ENCODE results near the gene ENPP5.
"Not testable (repeated sequence)": the region's sequence is repeated elsewhere in the genome, so short reads cannot be mapped to it uniquely, and the experiment has no call there.

ENPP5 gene

DNA sequence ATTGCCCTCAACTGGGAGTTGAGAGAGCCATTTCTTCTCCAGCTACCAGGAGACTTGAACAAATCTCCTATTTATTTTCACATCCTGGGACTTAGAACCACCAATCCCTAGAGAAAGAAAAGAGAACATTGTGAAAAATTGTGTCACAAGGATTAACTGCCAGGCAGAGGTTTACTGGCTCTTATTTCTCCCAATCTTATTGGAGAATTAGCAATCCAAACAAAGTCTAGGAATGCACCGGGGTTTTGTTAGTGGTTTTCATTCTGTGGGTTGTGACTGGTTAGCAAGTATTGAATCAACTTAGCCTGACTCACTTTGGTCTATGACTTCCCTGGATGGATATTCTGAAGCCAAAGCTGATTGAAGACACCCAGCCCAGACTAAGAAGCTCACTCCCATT is 21.2 kb upstream of the ENPP5 start:
- H3K27ac Mint-ChIP-seq: no peak overlapping the region
- ATAC-seq (no peak), DNase-seq (no peak)
- peaks cover 15% of the 10 kb centered on the region for H3K27me3 Mint-ChIP-seq
- no peak overlapping the region for H3K4me3 Mint-ChIP-seq
- H3K9me3 Mint-ChIP-seq: no peaks in the 10 kb centered on the region
- H3K4me1 Mint-ChIP-seq: no peaks in the 10 kb centered on the region

DNA sequence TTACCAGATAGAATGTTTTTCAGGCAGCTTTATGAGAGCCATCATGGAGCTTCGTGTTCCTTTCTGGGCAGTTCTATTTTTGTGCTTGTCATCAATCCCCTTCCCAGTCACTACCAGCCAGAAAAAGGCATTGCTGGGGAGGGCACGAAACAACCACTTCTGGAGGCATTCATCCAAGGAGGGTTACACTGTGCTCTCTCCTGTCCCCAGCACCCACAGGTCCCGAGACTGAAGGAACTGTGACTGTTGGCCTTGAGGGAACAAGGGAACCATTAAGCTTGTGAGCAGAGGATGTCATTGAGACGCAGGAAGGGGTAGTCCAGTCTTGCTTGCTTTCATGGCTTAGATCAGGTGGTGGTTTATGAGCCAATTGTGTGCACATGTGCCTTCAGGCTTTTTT is 20.1 kb upstream of the ENPP5 start:
- no peak overlapping the region for H3K4me3 Mint-ChIP-seq
- H3K27ac Mint-ChIP-seq: no peak overlapping the region
- ATAC-seq (no peak), DNase-seq (no peak)
- H3K4me1 Mint-ChIP-seq: no peaks in the 10 kb centered on the region
- no peaks in the 10 kb centered on the region for H3K9me3 Mint-ChIP-seq
- peaks cover 15% of the 10 kb centered on the region for H3K27me3 Mint-ChIP-seq

DNA sequence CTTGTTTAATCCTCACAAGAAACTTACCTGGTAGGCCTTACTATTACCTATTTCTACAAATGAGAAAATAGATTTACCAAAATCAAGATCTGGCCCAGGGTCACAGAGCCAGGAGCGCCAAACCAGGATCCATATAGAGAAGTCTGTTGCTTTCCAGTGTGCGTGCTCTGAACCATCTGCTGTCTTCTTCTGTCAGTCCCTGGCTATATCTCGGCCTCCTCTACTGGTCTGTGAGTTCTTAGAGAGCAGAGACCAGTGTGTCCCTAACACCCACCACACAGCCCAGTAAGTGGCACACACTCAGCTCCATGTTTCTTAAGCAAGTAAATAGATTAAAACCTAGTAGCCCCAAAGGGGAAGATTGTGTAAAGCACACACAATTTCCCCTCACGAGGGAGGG is 18.9 kb upstream of the ENPP5 start:
- H3K9me3 Mint-ChIP-seq: no peaks in the 10 kb centered on the region
- H3K27ac Mint-ChIP-seq: no peak overlapping the region
- no peaks in the 10 kb centered on the region for H3K4me1 Mint-ChIP-seq
- peaks cover 25% of the 10 kb centered on the region for H3K27me3 Mint-ChIP-seq
- no peak for DNase-seq
- no peak for ATAC-seq
- no peak overlapping the region for H3K4me3 Mint-ChIP-seq

DNA sequence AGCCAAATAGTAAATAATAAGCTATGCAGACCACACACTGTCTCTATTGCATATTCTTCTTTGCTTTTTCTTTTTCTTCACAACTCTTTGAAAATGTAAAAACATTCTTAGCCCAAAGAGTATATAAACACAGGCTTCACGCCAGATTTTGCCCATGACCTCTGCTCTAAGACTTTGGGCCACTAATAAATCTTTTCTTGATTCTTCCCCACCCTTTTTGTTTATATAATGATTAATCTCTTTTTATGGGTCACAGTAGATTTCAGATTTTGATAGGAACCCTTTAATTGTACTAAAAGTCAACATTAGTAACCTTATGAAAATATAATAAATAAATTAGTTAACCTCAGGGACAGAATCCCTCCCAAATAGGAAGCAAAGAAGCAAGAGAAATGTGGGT is 15.8 kb upstream of the ENPP5 start:
- Mint-ChIP-seq H3K27ac (no peak overlapping the region), H3K27me3 (peaks cover 30% of the 10 kb centered on the region)

DNA sequence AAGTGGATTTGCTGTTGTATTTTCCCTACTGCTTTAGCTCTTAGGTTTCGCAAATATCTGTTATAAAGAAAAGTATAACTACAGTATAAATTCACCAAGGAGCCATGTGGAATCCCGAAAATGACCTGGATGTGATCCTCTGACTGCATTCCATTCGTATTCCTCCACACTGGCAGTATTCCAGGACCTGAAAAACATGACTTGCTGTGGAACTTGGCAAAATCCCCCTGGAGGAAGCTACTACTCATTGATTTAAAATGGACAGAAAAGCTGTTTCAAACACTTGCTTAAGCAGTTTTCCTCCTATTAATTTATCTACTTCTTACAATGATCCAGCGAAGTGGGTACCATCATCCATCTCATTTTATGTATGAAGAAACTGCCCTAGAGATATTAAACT is 13.3 kb upstream of the ENPP5 start:
- Mint-ChIP-seq H3K9me3 (no peaks in the 10 kb centered on the region), H3K4me1 (no peaks in the 10 kb centered on the region), H3K27me3 (peaks cover 34% of the 10 kb centered on the region), H3K4me3 (no peak overlapping the region), H3K27ac (no peak overlapping the region)
- ATAC-seq (no peak), DNase-seq (no peak)

More for the DNA sequence above, 15.8 kb upstream of the ENPP5 start:
- DNase-seq (no peak), ATAC-seq (no peak)
- H3K9me3 Mint-ChIP-seq: no peaks in the 10 kb centered on the region
- H3K4me3 Mint-ChIP-seq: no peak overlapping the region
- H3K4me1 Mint-ChIP-seq: no peaks in the 10 kb centered on the region

DNA sequence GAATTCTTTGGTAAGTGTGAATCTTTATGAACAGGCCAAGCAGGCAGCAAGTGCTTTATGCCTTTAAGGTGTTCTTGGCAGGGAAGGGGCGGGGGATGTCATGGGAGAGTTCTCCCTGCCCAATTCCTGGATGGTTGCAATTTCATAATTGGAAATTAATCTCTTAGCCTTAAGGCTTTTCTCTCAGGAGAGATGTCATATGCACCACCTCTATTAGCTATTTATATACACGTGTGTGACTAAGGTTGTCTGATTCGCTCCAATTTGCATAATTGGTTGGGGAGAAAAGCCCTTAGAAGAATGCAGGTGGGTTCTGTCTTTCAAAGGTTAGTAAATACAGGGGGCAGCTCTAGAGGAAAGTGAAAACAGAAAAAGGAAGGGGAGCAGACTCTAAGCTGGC is 5.2 kb upstream of the ENPP5 start:
- Mint-ChIP-seq H3K4me3 (no peak overlapping the region), H3K27me3 (peaks cover 27% of the 10 kb centered on the region), H3K4me1 (peaks cover 23% of the 10 kb centered on the region), H3K27ac (peak overlapping the region in 1 of 2 donors; percentile 34), H3K9me3 (no peaks in the 10 kb centered on the region)
- ATAC-seq (no peak), DNase-seq (no peak)

DNA sequence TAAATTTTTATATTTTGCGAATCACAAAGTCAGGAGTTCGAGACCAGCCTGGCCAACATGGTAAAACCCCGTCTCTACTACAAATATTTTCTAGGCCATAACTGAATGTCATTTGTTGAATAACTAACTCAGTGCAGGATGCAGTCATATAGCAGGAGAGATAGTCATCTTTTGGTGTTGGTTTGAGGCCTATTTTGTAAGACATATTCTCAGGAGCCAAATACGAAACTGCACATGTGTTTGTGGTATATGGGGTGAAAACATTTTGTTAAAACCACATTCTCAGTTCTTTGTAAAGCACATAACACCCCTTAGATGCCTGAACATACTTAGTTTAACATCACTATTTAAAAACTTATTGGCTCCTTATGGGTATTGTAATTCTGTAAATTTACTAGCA is 4.7 kb upstream of the ENPP5 start:
- H3K4me3 Mint-ChIP-seq: peak overlapping the region in 1 of 2 donors; percentile 14

DNA sequence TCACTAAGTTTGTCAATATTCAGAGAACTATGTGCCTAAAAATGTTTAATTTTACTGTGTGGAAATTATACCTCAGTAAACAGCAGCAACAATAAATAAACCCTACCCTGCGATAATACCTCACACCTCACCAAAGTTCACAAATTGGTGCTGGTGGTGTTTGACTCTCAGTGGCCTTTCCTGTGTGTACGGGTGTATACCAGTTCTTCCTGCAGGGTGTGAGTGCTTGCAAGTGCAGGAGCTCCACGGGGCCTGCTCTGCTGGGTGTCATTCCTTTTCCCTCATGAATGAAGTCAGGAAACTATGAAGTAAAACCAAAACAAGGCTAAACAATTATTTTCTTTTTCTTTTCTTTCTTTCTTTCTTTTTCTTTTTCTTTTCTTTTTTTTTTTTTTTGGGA is 4.1 kb upstream of the ENPP5 start:
- Mint-ChIP-seq H3K27ac (peak overlapping the region in 1 of 2 donors; percentile 51), H3K9me3 (no peaks in the 10 kb centered on the region), H3K4me1 (peaks cover 32% of the 10 kb centered on the region), H3K27me3 (peaks cover 31% of the 10 kb centered on the region), H3K4me3 (peak overlapping the region in 1 of 2 donors; percentile 14)
- DNase-seq (no peak), ATAC-seq (no peak)

More for the DNA sequence above, 4.7 kb upstream of the ENPP5 start:
- Mint-ChIP-seq H3K4me1 (peaks cover 26% of the 10 kb centered on the region), H3K27ac (peak overlapping the region in 1 of 2 donors; percentile 51), H3K9me3 (no peaks in the 10 kb centered on the region), H3K27me3 (peaks cover 27% of the 10 kb centered on the region)
- peak; percentile 87 for ATAC-seq
- peak in 1 of 2 donors; percentile 11 for DNase-seq

DNA sequence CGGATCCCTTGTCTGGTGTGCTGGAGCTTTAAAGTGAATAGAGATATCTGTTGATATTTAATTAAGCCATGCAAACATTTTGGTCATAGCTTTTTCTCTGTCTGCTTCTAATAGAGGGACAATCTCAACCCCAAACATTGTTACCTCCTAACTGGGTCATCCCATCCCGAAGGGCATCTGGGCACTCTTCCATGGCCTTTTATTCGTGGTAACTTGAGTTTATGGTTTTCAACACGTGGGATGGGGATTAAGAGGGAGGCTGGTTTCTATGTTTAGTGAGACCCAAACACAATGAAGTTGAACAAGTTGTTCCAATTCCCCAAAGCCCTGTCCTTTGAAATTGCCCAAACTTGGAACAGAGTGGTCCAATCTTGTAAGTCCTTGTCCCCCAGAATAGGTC is 1.4 kb upstream of the ENPP5 start:
- no peak for DNase-seq
- Mint-ChIP-seq H3K4me3 (no peak overlapping the region), H3K27ac (no peak overlapping the region), H3K4me1 (peaks cover 32% of the 10 kb centered on the region), H3K27me3 (peaks cover 19% of the 10 kb centered on the region), H3K9me3 (no peaks in the 10 kb centered on the region)
- ATAC-seq: no peak

DNA sequence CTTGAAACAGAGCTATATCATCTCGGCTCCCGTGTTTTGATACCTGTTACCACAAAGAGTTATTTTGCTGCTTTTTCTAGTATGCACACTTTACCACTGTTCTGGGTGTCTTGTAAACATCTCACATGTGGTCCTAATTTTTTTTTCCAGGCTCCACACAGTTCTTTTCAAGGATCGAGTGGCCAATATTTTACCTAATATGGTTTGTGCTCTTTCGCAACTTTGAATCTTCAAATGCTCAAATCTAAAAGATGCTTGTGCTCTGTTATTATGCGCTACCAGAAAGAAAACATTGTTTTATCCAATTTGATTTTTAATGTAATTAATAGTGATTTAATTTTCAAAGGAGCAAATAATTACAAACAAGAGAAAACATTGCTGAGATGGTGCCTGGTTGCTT is 10.7 kb downstream of the ENPP5 start:
- H3K9me3 Mint-ChIP-seq: no peaks in the 10 kb centered on the region
- H3K27me3 Mint-ChIP-seq: peaks cover 22% of the 10 kb centered on the region
- ATAC-seq: no peak
- DNase-seq: no peak
- H3K27ac Mint-ChIP-seq: no peak overlapping the region
- no peaks in the 10 kb centered on the region for H3K4me1 Mint-ChIP-seq
- no peak overlapping the region for H3K4me3 Mint-ChIP-seq

DNA sequence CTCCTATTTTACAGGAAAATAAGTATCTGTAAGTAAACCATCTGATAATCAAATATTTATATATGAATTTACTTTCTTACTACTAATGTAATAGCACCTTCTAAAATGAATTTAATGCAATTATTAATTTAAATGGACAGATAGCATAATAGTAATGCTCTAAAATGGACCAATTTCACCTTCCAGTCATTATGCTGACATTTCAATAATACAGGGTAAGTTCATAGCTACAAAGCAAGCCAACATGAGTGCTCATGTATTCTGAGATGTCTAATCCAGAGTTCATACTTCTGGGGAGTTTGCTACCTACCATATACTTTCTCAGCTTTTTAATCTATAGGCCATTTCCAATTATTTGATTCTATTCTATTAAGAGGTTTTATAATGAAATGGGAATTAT is 11.6 kb downstream of the ENPP5 start:
- ATAC-seq (no peak), DNase-seq (no peak)
- Mint-ChIP-seq H3K4me1 (no peaks in the 10 kb centered on the region), H3K27ac (no peak overlapping the region), H3K9me3 (no peaks in the 10 kb centered on the region), H3K27me3 (peaks cover 22% of the 10 kb centered on the region), H3K4me3 (no peak overlapping the region)

DNA sequence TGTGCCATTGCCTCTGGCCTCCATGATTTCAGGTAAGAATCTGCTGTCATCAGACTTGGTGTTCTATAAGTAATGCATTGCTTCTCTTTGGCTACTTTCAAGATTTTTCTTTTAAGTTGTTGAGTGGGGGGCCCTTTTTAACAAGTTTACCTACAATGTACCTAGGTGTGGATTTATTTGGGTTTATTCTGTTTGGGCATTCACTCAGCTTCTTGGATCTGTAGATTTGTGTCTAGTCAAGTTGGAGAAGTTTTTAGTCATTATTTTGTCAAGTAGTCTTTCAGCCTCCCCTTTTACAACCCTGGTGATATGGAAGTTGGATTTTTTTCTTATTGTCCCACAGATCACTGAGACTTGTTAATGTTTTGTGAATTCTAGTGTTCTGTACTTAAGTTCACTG is 14.1 kb downstream of the ENPP5 start:
- no peaks in the 10 kb centered on the region for H3K4me1 Mint-ChIP-seq
- ATAC-seq (no peak), DNase-seq (no peak)
- no peaks in the 10 kb centered on the region for H3K9me3 Mint-ChIP-seq
- peaks cover 22% of the 10 kb centered on the region for H3K27me3 Mint-ChIP-seq
- no peak overlapping the region for H3K4me3 Mint-ChIP-seq
- H3K27ac Mint-ChIP-seq: no peak overlapping the region

DNA sequence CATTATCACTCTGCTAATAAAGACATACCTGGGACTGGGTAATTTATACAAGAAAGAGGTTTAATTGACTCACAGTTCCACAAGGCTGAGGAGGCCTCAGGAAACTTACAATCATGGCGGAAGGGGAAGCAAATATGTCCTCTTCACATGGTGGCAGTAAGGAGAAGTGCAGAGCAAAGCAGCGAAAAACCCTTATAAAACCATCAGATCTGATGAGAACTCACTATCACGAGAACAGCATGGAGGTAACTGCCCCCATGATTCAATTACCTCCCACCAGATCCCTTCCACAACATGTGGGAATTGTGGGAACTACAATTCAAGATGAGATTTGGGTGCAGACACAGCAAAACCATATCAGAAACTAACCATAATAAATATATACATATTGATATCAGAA is 21.7 kb downstream of the ENPP5 start:
- H3K4me3 Mint-ChIP-seq, H3K9me3 Mint-ChIP-seq, ATAC-seq, DNase-seq, H3K27ac Mint-ChIP-seq, H3K27me3 Mint-ChIP-seq, H3K4me1 Mint-ChIP-seq: not testable (repeated sequence)

DNA sequence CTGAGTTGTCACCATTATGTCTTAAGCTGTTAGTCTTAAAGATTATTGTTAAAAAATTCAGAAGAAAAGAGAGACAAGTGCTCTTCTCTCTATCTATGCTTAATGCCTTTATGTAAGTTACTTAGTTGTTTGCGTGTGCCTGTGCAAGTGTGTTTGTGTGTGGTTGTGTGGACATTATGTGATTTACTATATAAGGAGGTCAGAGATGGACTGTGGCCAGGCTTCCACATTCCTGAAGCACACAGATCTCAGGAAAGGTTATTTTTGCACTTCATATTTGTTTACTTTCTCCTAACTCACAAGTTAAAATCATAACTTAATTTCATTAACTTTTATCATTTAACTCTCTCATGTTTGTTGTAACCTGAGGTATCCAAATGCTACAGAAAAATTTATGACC is 26.5 kb downstream of the ENPP5 start:
- no peak for DNase-seq
- no peak overlapping the region for H3K27ac Mint-ChIP-seq
- ATAC-seq: no peak

DNA sequence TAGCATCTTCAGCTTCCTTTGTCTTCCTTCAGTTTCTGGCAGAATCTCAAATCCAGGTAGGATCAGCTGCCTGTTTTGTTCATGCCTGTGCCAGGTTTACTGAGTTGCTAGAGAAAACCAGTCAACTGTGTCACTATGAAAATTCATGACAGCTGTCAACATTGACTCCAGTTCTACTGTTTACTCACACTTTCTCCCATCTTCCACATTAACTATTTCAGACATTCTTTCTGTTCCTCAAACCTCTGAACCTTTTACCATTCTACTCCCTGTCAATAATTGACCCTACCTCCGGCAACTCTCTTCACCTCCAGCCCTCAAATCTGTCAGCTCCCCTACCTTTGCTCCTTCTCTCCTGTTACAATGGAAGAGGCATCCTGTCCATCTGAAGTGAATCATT is 32.5 kb downstream of the ENPP5 start:
- Mint-ChIP-seq H3K9me3 (no peaks in the 10 kb centered on the region), H3K27ac (peak overlapping the region in 1 of 2 donors; percentile 0), H3K27me3 (no peaks in the 10 kb centered on the region), H3K4me1 (peaks cover 27% of the 10 kb centered on the region), H3K4me3 (no peak overlapping the region)
- DNase-seq (no peak), ATAC-seq (no peak)

More for the DNA sequence above, 26.5 kb downstream of the ENPP5 start:
- Mint-ChIP-seq H3K27me3 (no peaks in the 10 kb centered on the region), H3K4me3 (no peak overlapping the region), H3K9me3 (no peaks in the 10 kb centered on the region), H3K4me1 (no peaks in the 10 kb centered on the region)

DNA sequence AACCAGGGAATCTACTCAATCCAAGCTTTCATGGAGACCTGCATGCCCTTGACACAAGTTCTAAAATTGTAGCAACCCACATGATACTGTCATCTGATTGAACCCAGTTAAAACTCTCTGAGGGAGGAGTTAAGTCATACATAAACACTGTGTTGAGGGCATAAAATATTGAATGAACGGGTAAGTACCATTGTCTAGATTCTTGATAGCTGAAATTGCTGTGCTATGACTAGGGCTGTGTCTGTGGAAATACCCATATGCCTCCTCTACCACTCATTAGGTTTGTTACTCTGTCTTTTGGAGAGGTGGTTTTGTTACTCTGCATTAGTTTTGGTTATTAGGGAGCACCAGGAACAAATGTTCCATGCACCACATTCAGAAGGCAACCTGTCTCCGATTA is 33.4 kb downstream of the ENPP5 start:
- H3K27me3 Mint-ChIP-seq: no peaks in the 10 kb centered on the region
- no peaks in the 10 kb centered on the region for H3K9me3 Mint-ChIP-seq
- H3K27ac Mint-ChIP-seq: no peak overlapping the region
- DNase-seq (no peak), ATAC-seq (peak; percentile 62)
- peaks cover 27% of the 10 kb centered on the region for H3K4me1 Mint-ChIP-seq
- no peak overlapping the region for H3K4me3 Mint-ChIP-seq

DNA sequence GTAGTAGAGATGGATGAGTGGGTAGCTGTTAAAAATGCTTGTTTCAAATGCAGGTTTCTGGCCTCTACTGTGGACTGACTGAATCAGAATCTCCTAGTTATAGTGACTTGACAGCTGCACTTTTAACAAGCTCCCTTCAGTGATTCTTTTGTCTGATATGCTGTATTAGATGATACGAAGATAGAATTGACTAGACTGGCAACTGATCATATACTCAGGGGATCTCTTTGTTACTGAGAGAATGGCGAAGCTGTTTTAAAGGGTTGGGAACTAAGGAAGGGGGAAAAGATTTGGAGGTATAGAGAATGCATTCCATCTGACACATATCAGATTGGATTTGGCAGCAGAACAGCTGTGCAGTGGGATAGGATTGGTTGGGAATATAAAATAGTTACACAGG is 33.9 kb downstream of the ENPP5 start:
- Mint-ChIP-seq H3K27ac (no peak overlapping the region), H3K4me1 (peaks cover 27% of the 10 kb centered on the region), H3K4me3 (no peak overlapping the region), H3K9me3 (no peaks in the 10 kb centered on the region), H3K27me3 (no peaks in the 10 kb centered on the region)
- ATAC-seq (no peak), DNase-seq (no peak)

Data from stimulated activated naive CD8-positive, alpha-beta T cell treated with anti-CD3 and anti-CD28 coated beads, Interleukin-15, amount 100 ng/mL, for 72 hours (primary cell).